CD4-positive, alpha-beta T cell (primary cell): Measurements from ENCODE around the gene GPSM3. TPM values are rescaled to one million over a fixed set of nuclear protein-coding genes. Genes with fewer than 3 reads are reported as not detected.

Experiments used
- ATAC-seq: fragments of 200-7000 bp; cut with Tn5 transposase; one replicate; pipeline ENCODE4 v1.10.0; 2022; ENCODE audit warnings: mild to moderate bottlenecking; ENCODE audit not compliant: poor library complexity
- CTCF ChIA-PET: fragments of 350-600 bp; sonication (Branson Sonifier 250); formaldehyde crosslinking; loops from one replicate; lab custom pipeline; 2021; ENCODE audit warnings: antibody characterized with exemption, inconsistent platforms; lab: Charles Lee
- POLR2A ChIA-PET: fragments of 350-600 bp; sonication (Branson Sonifier 250); formaldehyde crosslinking; loops from one replicate; lab custom pipeline; 2021; ENCODE audit warnings: antibody characterized with exemption, inconsistent platforms; lab: Charles Lee
- DNase-seq, 14 experiments: peaks; one replicate each; pipeline ENCODE4 v3.0.0-alpha.2; 2013 to 2020; ENCODE audit warnings: mixed read lengths in 2 of 14
- H3K27ac ChIP-seq, 2 donors: one replicate each; pipeline versions ENCODE4 v1.5.1 to v1.7.0; 2013; ENCODE audit warnings: low read length in 2 of 2, low read depth in 1 of 2, mild to moderate bottlenecking in 1 of 2
- H3K27me3 ChIP-seq, 2 experiments: 1 replicate in 1 of 2; 2 replicates in 1 of 2; pipeline versions ENCODE4 v1.6.1 to v1.7.0; 2013; ENCODE audit warnings: low read length in 2 of 2, control low read depth in 1 of 2, mild to moderate bottlenecking in 1 of 2, moderate library complexity in 1 of 2; ENCODE audit not compliant: insufficient read depth in 2 of 2, control insufficient read depth in 1 of 2
- H3K36me3 ChIP-seq: one replicate; pipeline ENCODE4 v1.6.1; 2013; ENCODE audit warnings: low read length, control low read depth; ENCODE audit not compliant: insufficient read depth
- H3K4me1 ChIP-seq: one replicate; pipeline ENCODE4 v1.6.1; 2013; ENCODE audit warnings: low read length, control low read depth; ENCODE audit not compliant: insufficient read depth
- H3K4me3 ChIP-seq: one replicate; pipeline ENCODE4 v1.5.1; 2013; ENCODE audit warnings: mild to moderate bottlenecking, low read length, moderate library complexity
- H3K9me3 ChIP-seq, 2 experiments: 1 replicate in 1 of 2; 2 replicates in 1 of 2; pipeline versions ENCODE4 v1.6.1 to v1.7.0; 2013; ENCODE audit warnings: low read length in 2 of 2, mild to moderate bottlenecking in 2 of 2, control low read depth in 1 of 2, moderate library complexity in 1 of 2; ENCODE audit not compliant: control insufficient read depth in 1 of 2, insufficient read depth in 1 of 2
- H3K27ac Mint-ChIP-seq: one replicate; pipeline ENCODE4 v1.8.0; 2020; ENCODE audit warnings: mixed read lengths
- H3K27me3 Mint-ChIP-seq: one replicate; pipeline ENCODE4 v1.8.0; 2021; ENCODE audit warnings: mixed read lengths
- H3K36me3 Mint-ChIP-seq: one replicate; pipeline ENCODE4 v1.8.0; 2021; ENCODE audit warnings: low read depth, mixed read lengths
- H3K4me1 Mint-ChIP-seq: one replicate; pipeline ENCODE4 v1.8.0; 2021; ENCODE audit warnings: low read depth, mixed read lengths
- H3K4me3 Mint-ChIP-seq: one replicate; pipeline ENCODE4 v1.8.0; 2020; ENCODE audit warnings: mild to moderate bottlenecking, mixed read lengths
- H3K9me3 Mint-ChIP-seq: one replicate; pipeline ENCODE4 v1.8.0; 2020; ENCODE audit warnings: mixed read lengths
- intact Hi-C, 2 experiments: fragments of 100-400 bp; cut with DNase I in 1 of 2; cut with micrococcal nuclease in 1 of 2; formaldehyde crosslinking; loops; one replicate each; pipeline versions ENCODE4 v1.15.1 to v1.9.0; 2023 to 2025; cut with DNase I, micrococcal nuclease
- total RNA-seq, 174 experiments: library from RNA in 2 of 174; stranded (reverse) in 2 of 174; gene quantifications; one replicate each; pipeline ENCODE4 v1.2.3 and lab custom pipeline; 2021 to 2026
- TF ChIP-seq, protein P1 (sequence below): fragments of 200-600 bp; IDR thresholded peaks from one replicate; pipeline ENCODE4 v1.8.0; 2022; ENCODE audit warnings: antibody characterized with exemption, mild to moderate bottlenecking

Gene GPSM3
- total RNA-seq, 2 experiments from 2014 or later = 190 to 202 TPM

- H3K4me1 Mint-ChIP-seq = peaks cover 20% of the 10 kb centered on the region
- DNase-seq (no peak), ATAC-seq (no peak)
- no peak overlapping the region for H3K4me3 ChIP-seq
- no peak overlapping the region for H3K27ac Mint-ChIP-seq
- TF ChIP-seq, protein P1, sequence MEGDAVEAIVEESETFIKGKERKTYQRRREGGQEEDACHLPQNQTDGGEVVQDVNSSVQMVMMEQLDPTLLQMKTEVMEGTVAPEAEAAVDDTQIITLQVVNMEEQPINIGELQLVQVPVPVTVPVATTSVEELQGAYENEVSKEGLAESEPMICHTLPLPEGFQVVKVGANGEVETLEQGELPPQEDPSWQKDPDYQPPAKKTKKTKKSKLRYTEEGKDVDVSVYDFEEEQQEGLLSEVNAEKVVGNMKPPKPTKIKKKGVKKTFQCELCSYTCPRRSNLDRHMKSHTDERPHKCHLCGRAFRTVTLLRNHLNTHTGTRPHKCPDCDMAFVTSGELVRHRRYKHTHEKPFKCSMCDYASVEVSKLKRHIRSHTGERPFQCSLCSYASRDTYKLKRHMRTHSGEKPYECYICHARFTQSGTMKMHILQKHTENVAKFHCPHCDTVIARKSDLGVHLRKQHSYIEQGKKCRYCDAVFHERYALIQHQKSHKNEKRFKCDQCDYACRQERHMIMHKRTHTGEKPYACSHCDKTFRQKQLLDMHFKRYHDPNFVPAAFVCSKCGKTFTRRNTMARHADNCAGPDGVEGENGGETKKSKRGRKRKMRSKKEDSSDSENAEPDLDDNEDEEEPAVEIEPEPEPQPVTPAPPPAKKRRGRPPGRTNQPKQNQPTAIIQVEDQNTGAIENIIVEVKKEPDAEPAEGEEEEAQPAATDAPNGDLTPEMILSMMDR = no peak
- no peak overlapping the region for H3K27ac ChIP-seq
- H3K4me3 Mint-ChIP-seq = no peak overlapping the region
- H3K27me3 ChIP-seq = no peaks in the 10 kb centered on the region
- no peaks in the 10 kb centered on the region for H3K27me3 Mint-ChIP-seq
- CTCF ChIA-PET = no interaction called here
- peaks cover 47% of the 10 kb centered on the region for H3K36me3 ChIP-seq
- H3K9me3 Mint-ChIP-seq = no peaks in the 10 kb centered on the region
- H3K36me3 Mint-ChIP-seq = peaks cover 54% of the 10 kb centered on the region
- POLR2A ChIA-PET = no interaction called here
- no peaks in the 10 kb centered on the region for H3K9me3 ChIP-seq
- peaks cover under 1% of the 10 kb centered on the region for H3K4me1 ChIP-seq
- intact Hi-C loops = no loop called here
Measured at GRCh38 chr6:32167761-32168262, 24.6 kb downstream of the GPSM3 start.

- POLR2A ChIA-PET = interaction anchor here (1.1 kb wide), 1 partner anchor 25 kb away, joined by 3 read pairs; the partner anchor contains the start of gene GPSM3
- CTCF ChIA-PET = no interaction called here
- Histone ChIP-seq H3K9me3 (no peaks in the 10 kb centered on the region), H3K27ac (no peak overlapping the region), H3K36me3 (peaks cover 47% of the 10 kb centered on the region), H3K27me3 (no peaks in the 10 kb centered on the region), H3K4me3 (no peak overlapping the region), H3K4me1 (no peaks in the 10 kb centered on the region)
- no peaks in the 10 kb centered on the region for H3K9me3 Mint-ChIP-seq
- intact Hi-C loops = no loop called here
- H3K4me3 Mint-ChIP-seq = no peak overlapping the region
- H3K4me1 Mint-ChIP-seq = peaks cover 16% of the 10 kb centered on the region
- no peak for ATAC-seq
- no peak overlapping the region for H3K27ac Mint-ChIP-seq
- peak in 1 of 14 experiments; percentile 17 for DNase-seq
- no peaks in the 10 kb centered on the region for H3K27me3 Mint-ChIP-seq
- H3K36me3 Mint-ChIP-seq = peaks cover 54% of the 10 kb centered on the region
- TF ChIP-seq, protein P1 = no peak
Measured at GRCh38 chr6:32167154-32167760, 25.2 kb downstream of the GPSM3 start.

DNA sequence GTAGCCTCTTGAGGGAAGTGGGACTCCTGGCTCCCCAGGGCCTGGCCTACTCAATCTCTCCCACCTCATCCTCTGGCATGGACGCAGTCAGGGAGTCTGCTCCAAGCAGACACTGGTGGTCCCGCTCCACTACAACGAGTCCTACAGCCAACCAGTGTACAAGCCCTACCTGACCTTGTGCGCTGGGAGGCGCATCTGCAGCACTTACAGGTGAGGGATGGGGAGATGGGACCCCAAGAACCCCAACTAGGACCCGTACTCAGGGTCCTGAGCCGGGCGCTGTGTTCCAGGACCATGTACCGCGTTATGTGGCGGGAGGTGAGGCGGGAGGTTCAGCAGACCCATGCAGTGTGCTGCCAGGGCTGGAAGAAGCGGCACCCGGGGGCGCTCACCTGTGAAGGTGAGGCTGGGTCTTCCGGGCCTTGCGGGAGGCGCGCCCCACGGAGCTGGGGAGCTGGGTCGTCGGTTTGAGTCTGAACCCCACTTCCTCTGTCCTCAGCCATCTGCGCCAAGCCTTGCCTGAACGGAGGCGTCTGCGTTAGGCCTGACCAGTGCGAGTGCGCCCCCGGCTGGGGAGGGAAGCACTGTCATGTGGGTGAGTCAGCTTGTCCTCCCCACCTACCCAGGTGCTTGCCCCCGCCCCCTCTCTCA lies 25.9 kb downstream of the GPSM3 start:
- ChIA-PET CTCF (no interaction called here), POLR2A (interaction anchor here (1.1 kb wide), 1 partner anchor 26 kb away, joined by 3 read pairs; the partner anchor contains the start of gene GPSM3)
- no peaks in the 10 kb centered on the region for H3K9me3 ChIP-seq
- ATAC-seq (no peak), DNase-seq (peak in 2 of 14 experiments; percentile 7 to 34)
- Mint-ChIP-seq H3K9me3 (no peaks in the 10 kb centered on the region), H3K27me3 (no peaks in the 10 kb centered on the region), H3K36me3 (peaks cover 54% of the 10 kb centered on the region), H3K27ac (no peak overlapping the region), H3K4me3 (no peak overlapping the region), H3K4me1 (peaks cover 15% of the 10 kb centered on the region)
- TF ChIP-seq, protein P1 = no peak
- no peak overlapping the region for H3K4me3 ChIP-seq
- intact Hi-C loops = no loop called here
- H3K27me3 ChIP-seq = no peaks in the 10 kb centered on the region
- no peaks in the 10 kb centered on the region for H3K4me1 ChIP-seq
- H3K36me3 ChIP-seq = peaks cover 47% of the 10 kb centered on the region
- no peak overlapping the region for H3K27ac ChIP-seq
